IMR-90 (cell line): Measurements from ENCODE around the gene CHST1. TPM values are rescaled to one million over a fixed set of nuclear protein-coding genes. Genes with fewer than 3 reads are reported as not detected.

Experiments
- ATAC-seq: fragments of 200-7000 bp; cut with Tn5 transposase; 2 replicates; pipeline ENCODE4 v1.9.1; 2020; ENCODE audit warnings: low read depth, mild to moderate bottlenecking, moderate library complexity
- BruUV-seq: library from RNA; stranded (reverse); fragments of 400-500 nt; replicated peaks from 2 replicates; lab custom pipeline; 2021; lab: Mats Ljungman, UMichigan
- CTCF ChIA-PET: fragments of 300-600 bp; formaldehyde crosslinking; extraction: SDS; loops from one replicate; lab custom pipeline; 2021; ENCODE audit warnings: antibody characterized with exemption; lab: Yijun Ruan, JAX
- POLR2A ChIA-PET: fragments of 300-600 bp; sonication (Branson Sonifier 250); formaldehyde crosslinking; loops from one replicate; lab custom pipeline; 2022; ENCODE audit warnings: antibody characterized with exemption; ENCODE audit not compliant: unreplicated experiment; lab: Charles Lee
- DNase-seq: peaks from one replicate; pipeline ENCODE4 v3.0.0; 2013
- H2AFZ ChIP-seq: replicated peaks from 2 replicates; pipeline ENCODE3; 2013; ENCODE audit warnings: low read length, mild to moderate bottlenecking; ENCODE audit not compliant: poor library complexity
- H2AK5ac ChIP-seq: 2 replicates; pipeline ENCODE4 v1.6.1; 2013; ENCODE audit warnings: low read depth, low read length, inconsistent platforms
- H2AK9ac ChIP-seq: replicated peaks from 2 replicates; pipeline ENCODE3; 2013; ENCODE audit warnings: mild to moderate bottlenecking, low read depth, low read length, moderate library complexity; ENCODE audit not compliant: poor library complexity
- H2BK120ac ChIP-seq: 2 replicates; pipeline ENCODE4 v1.6.1; 2013; ENCODE audit warnings: low read depth, low read length, inconsistent platforms
- H2BK15ac ChIP-seq: 3 replicates; pipeline ENCODE4 v1.6.1; 2013; ENCODE audit warnings: low read depth, low read length, inconsistent platforms
- H2BK20ac ChIP-seq: 2 replicates; pipeline ENCODE4 v1.6.1; 2013; ENCODE audit warnings: low read depth, mild to moderate bottlenecking, inconsistent platforms, low read length, moderate library complexity
- H2BK5ac ChIP-seq: 2 replicates; pipeline ENCODE4 v1.6.1; 2013; ENCODE audit warnings: mild to moderate bottlenecking, low read depth, low read length, inconsistent platforms; ENCODE audit not compliant: poor library complexity, severe bottlenecking
- H3K14ac ChIP-seq: replicated peaks from 2 replicates; pipeline ENCODE4 v1.6.1; 2013; ENCODE audit warnings: low read depth, low read length, inconsistent platforms
- H3K18ac ChIP-seq: 2 replicates; pipeline ENCODE4 v1.6.1; 2013; ENCODE audit warnings: low read depth, low read length, control low read depth
- H3K23ac ChIP-seq: 2 replicates; pipeline ENCODE4 v1.6.1; 2013; ENCODE audit warnings: low read depth, low read length, inconsistent platforms
- H3K27ac ChIP-seq: 2 replicates; pipeline ENCODE4 v1.5.1; 2013; ENCODE audit warnings: mild to moderate bottlenecking, control low read depth, low read length; ENCODE audit not compliant: insufficient read depth
- H3K27me3 ChIP-seq: 2 replicates; pipeline ENCODE4 v1.6.1; 2013; ENCODE audit warnings: low read length; ENCODE audit not compliant: control insufficient read depth, insufficient read depth
- H3K36me3 ChIP-seq: 2 replicates; pipeline ENCODE4 v1.6.1; 2013; ENCODE audit warnings: low read length, mixed read lengths; ENCODE audit not compliant: control insufficient read depth, insufficient read depth
- H3K4ac ChIP-seq: 2 replicates; pipeline ENCODE4 v1.6.1; 2013; ENCODE audit warnings: low read depth, low read length, inconsistent platforms
- H3K4me1 ChIP-seq: 2 replicates; pipeline ENCODE4 v1.6.1; 2013; ENCODE audit warnings: low read length, mixed read lengths; ENCODE audit not compliant: control insufficient read depth, insufficient read depth
- H3K4me2 ChIP-seq: 2 replicates; pipeline ENCODE4 v1.6.1; 2013; ENCODE audit warnings: low read depth, mild to moderate bottlenecking, control low read depth, low read length, moderate library complexity
- H3K4me3 ChIP-seq: 2 replicates; pipeline ENCODE4 v1.5.1; 2013; ENCODE audit warnings: low read depth, mild to moderate bottlenecking, control low read depth, low read length, moderate library complexity; ENCODE audit not compliant: insufficient read depth
- H3K56ac ChIP-seq: 2 replicates; pipeline ENCODE4 v1.6.1; 2013; ENCODE audit warnings: low read length, inconsistent platforms; ENCODE audit not compliant: insufficient read depth; ENCODE audit errors: extremely low read depth
- H3K79me1 ChIP-seq, 2 experiments: 2 replicates each; pipeline ENCODE4 v1.6.1; 2013; ENCODE audit warnings: low read length in 2 of 2, inconsistent platforms in 1 of 2, low read depth in 1 of 2
- H3K9ac ChIP-seq: 2 replicates; pipeline ENCODE4 v1.6.1; 2013; ENCODE audit warnings: low read depth, low read length, control low read depth
- H3K9me1 ChIP-seq: 2 replicates; pipeline ENCODE4 v1.6.1; 2013; ENCODE audit warnings: low read length, inconsistent platforms; ENCODE audit not compliant: insufficient read depth
- H3K9me3 ChIP-seq: 2 replicates; pipeline ENCODE4 v1.6.1; 2013; ENCODE audit warnings: low read length; ENCODE audit not compliant: control insufficient read depth, insufficient read depth
- H4K20me1 ChIP-seq: 2 replicates; pipeline ENCODE4 v1.6.1; 2013; ENCODE audit warnings: low read length, inconsistent platforms; ENCODE audit not compliant: insufficient read depth
- H4K5ac ChIP-seq: 2 replicates; pipeline ENCODE4 v1.6.1; 2013; ENCODE audit warnings: mild to moderate bottlenecking, low read depth, low read length, control low read depth
- H4K8ac ChIP-seq, 2 experiments: 2 replicates each; pipeline ENCODE4 v1.6.1; 2013; ENCODE audit warnings: low read depth in 2 of 2, low read length in 2 of 2, control low read depth in 1 of 2, inconsistent platforms in 1 of 2
- H4K91ac ChIP-seq: 2 replicates; pipeline ENCODE4 v1.6.1; 2013; ENCODE audit warnings: low read depth, low read length, inconsistent platforms; ENCODE audit not compliant: insufficient read depth
- BHLHE40 ChIP-seq: fragments of 150-350 bp; IDR thresholded peaks from 2 replicates; pipeline ENCODE4 v1.6.1; 2016; ENCODE audit warnings: mild to moderate bottlenecking, low read depth, low read length
- CHD1 ChIP-seq: IDR thresholded peaks from 2 replicates; pipeline ENCODE4 v1.6.1; 2012; ENCODE audit warnings: low read depth, low read length, improper control_type of control experiment
- CTCF ChIP-seq: conservative IDR thresholded peaks from 2 replicates; pipeline ENCODE4 v1.5.1; 2012; ENCODE audit warnings: mild to moderate bottlenecking, low read depth, low read length, improper control_type of control experiment
- ELK1 ChIP-seq: fragments of 150-350 bp; IDR thresholded peaks from 2 replicates; pipeline ENCODE4 v1.6.1; 2016; ENCODE audit warnings: low read depth, mild to moderate bottlenecking, low read length, moderate library complexity, borderline replicate concordance
- MXI1 ChIP-seq: IDR thresholded peaks from 2 replicates; pipeline ENCODE4 v1.6.1; 2012; ENCODE audit warnings: low read depth, mild to moderate bottlenecking, low read length, moderate library complexity, borderline replicate concordance
- RAD21 ChIP-seq: IDR thresholded peaks from 2 replicates; pipeline ENCODE4 v1.6.1; 2012; ENCODE audit warnings: low read length, improper control_type of control experiment
- RFX5 ChIP-seq: IDR thresholded peaks from 2 replicates; pipeline ENCODE4 v1.8.0; 2012; ENCODE audit warnings: low read depth, mild to moderate bottlenecking, low read length, moderate library complexity
- USF2 ChIP-seq: fragments of 150-350 bp; IDR thresholded peaks from 2 replicates; pipeline ENCODE4 v1.6.1; 2017; ENCODE audit warnings: mild to moderate bottlenecking, antibody characterized with exemption, low read length, low read depth
- WGBS, 2 experiments: methylation state at CpG; one replicate each; pipeline versions ENCODE4 v1.1.5 to v1.1.7; 2013; ENCODE audit warnings: missing lambda C conversion rate in 2 of 2; ENCODE audit not compliant: insufficient read length in 1 of 2; ENCODE audit errors: extremely low coverage in 2 of 2; 5-methylcytosine and 5-hydroxymethylcytosine counted together
- dilution Hi-C: fragments of 300-500 bp; cut with HindIII; formaldehyde crosslinking; loops from one replicate; pipeline ENCODE4 v1.14.3; 2018; ENCODE audit warnings: low sequenced_read_pairs; ENCODE audit not compliant: unreplicated experiment
- in situ Hi-C: fragments of 300-500 bp; cut with MboI; formaldehyde crosslinking; loops from 3 replicates; pipeline ENCODE4 v1.14.3; 2019; ENCODE audit warnings: low sequenced_read_pairs, inconsistent platforms, mixed read lengths
- intact Hi-C: fragments of 100-400 bp; cut with micrococcal nuclease; formaldehyde crosslinking; loops from 2 replicates; pipeline ENCODE4 v1.10.0; 2022
- polyA plus RNA-seq, 3 experiments: library from polyadenylated mRNA; depleted of rRNA; stranded (reverse); fragments of >200 nt; gene quantifications; 2 replicates each; pipeline ENCODE4 v1.2.3, GENCODE V29; 2012; ENCODE audit warnings: low replicate concordance in 1 of 3
- total RNA-seq: library from RNA; depleted of rRNA; stranded (reverse); fragments of >200 nt; gene quantifications from 2 replicates; pipeline ENCODE4 v1.2.3, GENCODE V29; 2012

The CHST1 gene
- total and polyA plus RNA-seq, 2 of the 4 experiments (the other 2 are of a cell fraction): 0.21 TPM; not detected in 1

GRCh38 chr11:45685964-45686537 lies 20.6 kb upstream of the CHST1 start:
- H3K9ac ChIP-seq: no peak overlapping the region
- ATAC-seq: no peak
- no peaks in the 10 kb centered on the region for H3K9me1 ChIP-seq
- no peak overlapping the region for H2BK5ac ChIP-seq
- H4K8ac ChIP-seq: no peak overlapping the region
- H3K27ac ChIP-seq: no peak overlapping the region
- no peak overlapping the region for H2BK120ac ChIP-seq
- in situ Hi-C loops (no loop called here), intact Hi-C loops (no loop called here), dilution Hi-C loops (no loop called here)
- H2BK15ac ChIP-seq: no peak overlapping the region
- no peak for DNase-seq
- H2BK20ac ChIP-seq: no peak overlapping the region
- no peaks in the 10 kb centered on the region for H3K9me3 ChIP-seq
- H4K91ac ChIP-seq: no peak overlapping the region
- H3K18ac ChIP-seq: no peak overlapping the region
- no peak overlapping the region for H3K56ac ChIP-seq
- peaks cover 16% of the 10 kb centered on the region for H3K27me3 ChIP-seq
- WGBS, 2 experiments: 50% methylated on average over 4 of the region's 7 CpGs; no CpG with 5 or more reads in 1 of the 2 experiments
- H2AK5ac ChIP-seq: no peak overlapping the region
- H3K14ac ChIP-seq: no peak overlapping the region
- no peak overlapping the region for H2AFZ ChIP-seq
- H3K4ac ChIP-seq: no peak overlapping the region
- TF ChIP-seq ELK1 (no peak), RFX5 (no peak), MXI1 (no peak), CHD1 (no peak), BHLHE40 (no peak), RAD21 (no peak), USF2 (no peak), CTCF (no peak)
- no TSS peak for BruUV-seq
- H3K4me3 ChIP-seq: no peak overlapping the region
- CTCF ChIA-PET: no interaction called here
- no peak overlapping the region for H3K4me2 ChIP-seq
- H3K4me1 ChIP-seq: no peaks in the 10 kb centered on the region
- H3K79me1 ChIP-seq: no peaks in the 10 kb centered on the region
- H3K36me3 ChIP-seq: no peaks in the 10 kb centered on the region
- POLR2A ChIA-PET: no interaction called here
- no peak overlapping the region for H3K23ac ChIP-seq
- H4K20me1 ChIP-seq: no peaks in the 10 kb centered on the region
- no peak overlapping the region for H2AK9ac ChIP-seq
- no peak overlapping the region for H4K5ac ChIP-seq
